Measurements from ENCODE around the gene IFITM5. TPM values are rescaled to one million over a fixed set of nuclear protein-coding genes. Genes with fewer than 3 reads are reported as not detected.

The IFITM5 gene
- total RNA-seq, 2 donors from 2014 or later = not detected

- Mint-ChIP-seq H3K27ac (peak overlapping the region in 1 of 2 donors; percentile 60), H3K9me3 (no peaks in the 10 kb centered on the region), H3K36me3 (peaks cover 12 to 17% of the 10 kb centered on the region in 2 donors)
- ATAC-seq (no peak), DNase-seq (ENCODE audit: low spot score in 2 of 2) (no peak)
Measured at GRCh38 chr11:253160-253885, 46.0 kb downstream of the IFITM5 start.

GRCh38 chr11:252666-253065 is 46.7 kb downstream of the IFITM5 start:
- Mint-ChIP-seq H3K9me3 (no peaks in the 10 kb centered on the region), H3K36me3 (peaks cover 12 to 17% of the 10 kb centered on the region in 2 donors), H3K27ac (peak overlapping the region in 1 of 2 donors; percentile 60)
- DNase-seq (ENCODE audit: low spot score in 2 of 2) (no peak), ATAC-seq (no peak)

- Mint-ChIP-seq H3K9me3 (no peaks in the 10 kb centered on the region), H3K27ac (no peak overlapping the region), H3K36me3 (peaks cover 12 to 27% of the 10 kb centered on the region in 2 donors)
- ATAC-seq (no peak), DNase-seq (ENCODE audit: low spot score in 2 of 2) (no peak)
Measured at GRCh38 chr11:251550-251949, 47.8 kb downstream of the IFITM5 start.

GRCh38 chr11:250740-251299 is 48.5 kb downstream of the IFITM5 start:
- no peaks in the 10 kb centered on the region for H3K9me3 Mint-ChIP-seq
- H3K27ac Mint-ChIP-seq = peak overlapping the region; percentile 10 to 75
- DNase-seq (ENCODE audit: low spot score in 2 of 2) (peak in 1 of 2 donors; percentile 82), ATAC-seq (peak; percentile 83 to 90)
- H3K36me3 Mint-ChIP-seq = peaks cover 12 to 27% of the 10 kb centered on the region in 2 donors

GRCh38 chr11:250274-250673 is 49.1 kb downstream of the IFITM5 start:
- DNase-seq (ENCODE audit: low spot score in 2 of 2) (no peak), ATAC-seq (peak in 1 of 2 donors; percentile 23)
- H3K9me3 Mint-ChIP-seq = no peaks in the 10 kb centered on the region
- H3K36me3 Mint-ChIP-seq = peaks cover 16 to 29% of the 10 kb centered on the region in 2 donors
- peak overlapping the region in 1 of 2 donors; percentile 10 for H3K27ac Mint-ChIP-seq

- peak overlapping the region; percentile 1 to 63 for H3K27ac Mint-ChIP-seq
- peaks cover 20 to 34% of the 10 kb centered on the region in 2 donors for H3K36me3 Mint-ChIP-seq
- peak; percentile 18 to 65 for ATAC-seq
Measured at GRCh38 chr11:249062-249461, 50.3 kb downstream of the IFITM5 start.

More at GRCh38 chr11:249062-249461, 50.3 kb downstream of the IFITM5 start:
- DNase-seq (ENCODE audit: low spot score in 2 of 2) = no peak
- H3K9me3 Mint-ChIP-seq = no peaks in the 10 kb centered on the region

Other genes starting within 250 kb of the IFITM5 start
- under 1 TPM in 1 of 2 donors, not detected in 1; 0.64 TPM for gene SCGB1C1, start 106.4 kb downstream of the IFITM5 start, total RNA-seq
- gene BET1L, start 92.1 kb downstream of the IFITM5 start, total RNA-seq = 10 to 100 TPM; 53.3 to 81.6 TPM
- 100 to 1,000 TPM; 110 to 179 TPM for gene RIC8A, start 91.8 kb downstream of the IFITM5 start, total RNA-seq
- gene SIRT3, start 63.2 kb downstream of the IFITM5 start, total RNA-seq = 10 to 100 TPM; 11.7 to 38.7 TPM
- gene PSMD13, start 62.5 kb downstream of the IFITM5 start, total RNA-seq = 100 to 1,000 TPM; 196 to 273 TPM
- gene NLRP6, start 21.1 kb downstream of the IFITM5 start, total RNA-seq = 1 to 10 TPM in 1 of 2 donors, under 1 TPM in 1; 0.88 to 2.5 TPM
- gene PGGHG, start 10.4 kb downstream of the IFITM5 start, total RNA-seq = 100 to 1,000 TPM in 1 of 2 donors, 10 to 100 TPM in 1; 97.8 to 695 TPM
- gene IFITM2, start 8.3 kb upstream of the IFITM5 start, total RNA-seq = 100 to 1,000 TPM; 385 to 785 TPM
- gene IFITM1, start 14.5 kb upstream of the IFITM5 start, total RNA-seq = 100 to 1,000 TPM in 1 of 2 donors, 10 to 100 TPM in 1; 91.3 to 436 TPM
- gene IFITM3, start 21.3 kb upstream of the IFITM5 start, total RNA-seq = 100 to 1,000 TPM in 1 of 2 donors, 10 to 100 TPM in 1; 51.8 to 139 TPM
- 10 to 100 TPM in 1 of 2 donors, 1 to 10 TPM in 1; 6.6 to 13.6 TPM for gene B4GALNT4, start 70.0 kb upstream of the IFITM5 start, total RNA-seq
- gene PKP3, start 94.7 kb upstream of the IFITM5 start, total RNA-seq = under 1 TPM in 1 of 2 donors, not detected in 1; 0.12 TPM
- 10 to 100 TPM; 63.8 to 80.8 TPM for gene SIGIRR, start 115.5 kb upstream of the IFITM5 start, total RNA-seq
- gene ANO9, start 142.5 kb upstream of the IFITM5 start, total RNA-seq = 10 to 100 TPM; 61.2 to 69.3 TPM
- gene PTDSS2, start 150.8 kb upstream of the IFITM5 start, total RNA-seq = 10 to 100 TPM; 23.6 to 23.8 TPM
- 10 to 100 TPM; 90.9 to 98.0 TPM for gene RNH1, start 207.7 kb upstream of the IFITM5 start, total RNA-seq
- gene HRAS, start 236.1 kb upstream of the IFITM5 start, total RNA-seq = 10 to 100 TPM; 29.9 to 38.6 TPM
- 1 to 10 TPM; 1.7 to 2.8 TPM for gene LRRC56, start 238.0 kb upstream of the IFITM5 start, total RNA-seq

All from activated naive CD4-positive, alpha-beta T cell treated with anti-CD3 and anti-CD28 coated beads, Interleukin-2, amount 50 U/mL, for 72 hours (primary cell).